Mucosa of stomach (tissue), 1 donor: ENCODE data around the gene ARL16.
A peak's percentile ranks its signal among the peaks of the same experiment; 100 is the strongest.

Experiments used
- H3K27me3 ChIP-seq: one replicate; pipeline ENCODE4 v1.7.0; 2013; ENCODE audit warnings: mild to moderate bottlenecking, low read length; ENCODE audit not compliant: control insufficient read depth, insufficient read depth
- H3K36me3 ChIP-seq: one replicate; pipeline ENCODE4 v1.7.0; 2013; ENCODE audit warnings: low read length; ENCODE audit not compliant: control insufficient read depth, insufficient read depth
- H3K4me1 ChIP-seq: one replicate; pipeline ENCODE4 v1.7.0; 2013; ENCODE audit warnings: mild to moderate bottlenecking, low read length; ENCODE audit not compliant: control insufficient read depth, insufficient read depth
- H3K4me3 ChIP-seq: one replicate; pipeline ENCODE4 v1.7.0; 2013; ENCODE audit warnings: low read length
- H3K9ac ChIP-seq: one replicate; pipeline ENCODE4 v1.7.0; 2013; ENCODE audit warnings: mild to moderate bottlenecking, low read length, moderate library complexity
- H3K9me3 ChIP-seq: one replicate; pipeline ENCODE4 v1.7.0; 2013; ENCODE audit warnings: mild to moderate bottlenecking, low read length, moderate library complexity; ENCODE audit not compliant: control insufficient read depth
- donor health status: Pancreatic carcinoma.

Gene ARL16

GRCh38 chr17:81716674-81716996 is 33.0 kb upstream of the ARL16 start:
- Histone ChIP-seq H3K36me3 (no peaks in the 10 kb centered on the region), H3K4me3 (no peak overlapping the region), H3K4me1 (peaks cover 22% of the 10 kb centered on the region), H3K9me3 (no peaks in the 10 kb centered on the region), H3K27me3 (no peaks in the 10 kb centered on the region), H3K9ac (no peak overlapping the region)

DNA sequence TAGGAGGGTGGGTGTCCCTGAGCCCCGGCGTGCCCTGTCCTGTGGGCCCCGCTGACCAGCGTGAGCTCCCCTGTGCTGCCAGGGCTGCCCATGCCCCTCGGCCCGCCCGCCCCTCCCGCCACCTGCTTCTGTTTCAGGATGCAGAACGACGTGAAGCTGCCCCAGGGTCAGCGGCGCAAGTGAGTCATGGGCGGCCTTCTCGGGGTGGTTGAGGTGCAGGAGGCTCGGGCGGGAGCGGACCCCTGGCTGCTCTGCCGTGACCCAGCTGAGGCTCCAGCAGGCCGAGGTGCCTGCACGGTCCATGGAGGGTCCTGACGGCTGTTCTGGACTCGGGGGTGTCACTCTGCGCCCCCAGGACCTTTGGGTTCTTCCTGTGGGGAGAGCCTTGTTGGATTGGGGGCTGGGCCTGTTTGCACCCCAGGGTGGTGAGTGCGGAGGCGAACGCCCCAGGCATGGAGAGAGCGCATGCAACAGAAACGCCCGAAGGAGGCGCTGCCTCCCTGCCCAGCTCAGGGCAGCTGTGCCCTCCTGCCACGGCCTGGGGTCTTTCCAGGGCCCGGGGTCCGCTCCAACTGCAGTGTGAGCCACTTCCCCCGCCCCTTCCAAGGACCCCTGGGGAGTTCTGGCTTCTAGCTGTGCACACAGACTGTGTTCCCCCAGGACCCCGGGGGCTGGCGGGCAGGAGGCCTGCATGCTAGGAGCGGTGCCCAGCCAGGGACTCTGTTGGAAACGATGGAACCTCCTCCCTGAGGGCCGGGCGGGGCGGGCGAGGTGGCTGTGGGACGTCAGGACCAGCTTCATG is 32.5 kb upstream of the ARL16 start:
- Histone ChIP-seq H3K4me1 (peaks cover 27% of the 10 kb centered on the region), H3K9ac (no peak overlapping the region), H3K36me3 (no peaks in the 10 kb centered on the region), H3K9me3 (no peaks in the 10 kb centered on the region), H3K27me3 (no peaks in the 10 kb centered on the region), H3K4me3 (no peak overlapping the region)

- H3K9me3 ChIP-seq, result no peaks in the 10 kb centered on the region
- no peaks in the 10 kb centered on the region for H3K27me3 ChIP-seq
- H3K9ac ChIP-seq, result no peak overlapping the region
- no peak overlapping the region for H3K4me3 ChIP-seq
- H3K36me3 ChIP-seq, result no peaks in the 10 kb centered on the region
- H3K4me1 ChIP-seq, result peaks cover 35% of the 10 kb centered on the region
These were observed 31.7 kb upstream of the ARL16 start for GRCh38 chr17:81715107-81715871.

- no peaks in the 10 kb centered on the region for H3K36me3 ChIP-seq
- H3K9ac ChIP-seq, result peak overlapping the region; percentile 72
- peaks cover 41% of the 10 kb centered on the region for H3K4me1 ChIP-seq
- no peaks in the 10 kb centered on the region for H3K9me3 ChIP-seq
- H3K4me3 ChIP-seq, result no peak overlapping the region
- no peaks in the 10 kb centered on the region for H3K27me3 ChIP-seq
These were observed 31.0 kb upstream of the ARL16 start for GRCh38 chr17:81714412-81715106.

DNA sequence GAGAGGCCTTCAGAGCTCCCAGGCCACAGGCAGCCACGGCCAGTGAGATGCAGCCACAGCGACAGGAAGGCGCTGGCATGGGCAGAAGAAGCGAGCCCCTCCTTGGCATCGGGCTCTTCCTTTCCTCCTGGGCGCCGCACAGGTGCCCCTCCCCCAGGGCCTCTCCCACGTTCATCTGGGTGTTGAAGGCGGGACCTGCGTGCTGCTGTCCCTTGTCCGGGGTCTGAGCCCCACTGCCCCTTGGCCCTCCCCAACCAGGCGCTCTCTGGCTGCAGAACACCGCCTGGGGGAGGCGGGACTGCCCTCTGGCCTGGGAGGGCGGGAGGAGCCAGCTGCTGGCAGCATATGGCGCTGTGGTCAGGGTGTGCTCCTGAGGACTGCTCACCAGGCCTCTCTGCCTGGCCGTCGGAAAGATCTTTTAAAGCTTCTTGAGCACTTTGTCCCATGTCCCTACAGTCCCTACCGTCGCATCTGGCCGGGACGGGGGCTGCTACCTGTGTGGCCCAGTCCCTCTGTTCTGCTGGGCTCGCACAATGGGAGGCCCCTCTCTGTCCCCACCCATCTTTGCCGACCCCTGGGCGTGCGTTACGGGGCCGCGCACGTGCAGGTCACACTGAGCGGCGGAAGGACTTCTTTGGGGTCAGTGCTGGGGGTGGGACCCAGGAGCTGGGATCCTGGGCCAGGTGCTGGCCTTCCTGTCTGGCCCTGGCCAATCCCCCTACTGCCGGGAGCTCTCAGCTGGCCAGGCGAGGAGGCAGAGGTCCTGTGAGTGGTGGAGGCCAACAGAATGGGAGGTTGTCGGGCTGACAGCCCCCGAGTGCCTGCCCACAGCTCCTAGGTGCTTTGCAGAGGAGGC is 30.2 kb upstream of the ARL16 start:
- Histone ChIP-seq H3K4me1 (peaks cover 41% of the 10 kb centered on the region), H3K27me3 (no peaks in the 10 kb centered on the region), H3K9ac (peak overlapping the region; percentile 72), H3K4me3 (peak overlapping the region; percentile 58), H3K9me3 (no peaks in the 10 kb centered on the region), H3K36me3 (no peaks in the 10 kb centered on the region)

GRCh38 chr17:81713004-81713555 is 29.5 kb upstream of the ARL16 start:
- peak overlapping the region; percentile 72 for H3K9ac ChIP-seq
- peaks cover 41% of the 10 kb centered on the region for H3K4me1 ChIP-seq
- no peaks in the 10 kb centered on the region for H3K36me3 ChIP-seq
- no peaks in the 10 kb centered on the region for H3K27me3 ChIP-seq
- H3K9me3 ChIP-seq, result no peaks in the 10 kb centered on the region
- H3K4me3 ChIP-seq, result peak overlapping the region; percentile 58

DNA sequence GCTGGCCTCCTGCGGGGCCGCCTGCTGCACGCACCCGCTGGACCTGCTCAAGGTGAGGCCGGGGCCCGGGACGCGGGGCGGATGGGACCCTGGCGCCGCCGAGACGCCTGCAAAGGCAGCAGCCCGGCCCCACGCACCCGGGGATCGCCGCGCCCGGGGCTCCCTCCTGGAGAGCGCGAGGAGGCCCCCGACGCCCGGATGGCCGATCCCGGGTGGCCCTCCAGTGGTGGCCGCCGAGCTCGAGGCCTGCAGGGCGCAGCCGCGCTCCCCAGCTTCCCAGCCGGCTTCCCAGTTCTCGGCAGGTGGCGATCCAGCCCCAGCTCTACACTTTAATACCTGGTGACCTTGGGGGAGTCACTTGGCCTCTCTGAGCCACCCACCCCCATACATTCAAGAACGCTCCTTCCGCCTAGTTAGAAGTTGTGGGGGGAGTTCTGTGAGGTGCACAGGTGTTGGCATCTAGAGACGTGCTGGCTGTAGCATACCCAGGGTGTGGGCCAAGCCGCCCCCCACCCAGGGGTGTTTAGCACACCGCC is 28.9 kb upstream of the ARL16 start:
- no peaks in the 10 kb centered on the region for H3K9me3 ChIP-seq
- H3K4me3 ChIP-seq, result peak overlapping the region; percentile 58
- peak overlapping the region; percentile 72 for H3K9ac ChIP-seq
- H3K4me1 ChIP-seq, result peaks cover 41% of the 10 kb centered on the region
- no peaks in the 10 kb centered on the region for H3K36me3 ChIP-seq
- no peaks in the 10 kb centered on the region for H3K27me3 ChIP-seq

GRCh38 chr17:81711814-81712467 is 28.3 kb upstream of the ARL16 start, which contains the start of gene SLC25A10:
SLC25A10 (plus strand) TSS chr17:81712284; CDS start chr17:81712427, 143 bp downstream.
- Histone ChIP-seq H3K27me3 (no peaks in the 10 kb centered on the region), H3K36me3 (no peaks in the 10 kb centered on the region), H3K9ac (peak within 1 kb of the TSS; percentile 72), H3K9me3 (no peaks in the 10 kb centered on the region), H3K4me1 (peaks cover 41% of the 10 kb centered on the region), H3K4me3 (peak within 1 kb of the TSS; percentile 58)

DNA sequence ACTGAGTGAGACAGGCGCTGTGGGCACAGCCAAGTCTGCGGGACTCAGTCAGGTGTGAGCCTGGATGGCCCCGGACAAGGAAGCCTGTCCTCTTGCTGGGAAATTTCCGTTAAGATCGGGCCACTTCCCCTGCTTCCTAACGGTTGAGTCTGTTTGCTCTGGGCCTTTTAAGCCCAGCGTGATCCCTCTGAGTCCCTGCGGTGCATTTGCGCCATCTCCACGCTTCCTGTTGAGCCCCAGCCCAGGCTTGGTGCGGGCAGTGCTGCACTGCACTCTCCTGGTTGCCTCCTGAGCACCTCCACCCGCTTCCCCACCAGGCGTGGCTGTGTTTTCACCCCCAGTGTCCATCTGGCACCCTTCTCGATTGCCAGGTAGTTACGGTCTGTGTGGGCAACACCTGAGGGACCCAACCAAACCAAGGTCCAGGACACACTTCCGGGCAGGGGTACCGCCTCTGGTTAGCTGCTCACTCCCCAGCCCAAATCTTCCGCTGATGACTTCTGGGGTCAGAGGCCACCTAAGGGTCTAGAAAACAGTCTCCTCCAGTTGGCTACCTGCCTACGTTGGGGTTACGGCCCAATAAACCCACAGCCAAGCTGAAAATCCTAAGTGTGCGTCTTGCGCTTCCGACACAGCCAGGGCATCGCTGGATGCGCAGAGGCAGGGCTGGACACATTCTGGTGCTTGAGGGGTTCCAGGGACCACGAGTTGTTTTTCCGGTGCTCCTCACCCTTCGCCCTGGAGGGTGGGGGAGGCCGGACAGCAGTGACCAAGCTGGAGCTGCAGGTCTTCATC is 27.1 kb upstream of the ARL16 start:
- Histone ChIP-seq H3K36me3 (peaks cover 3% of the 10 kb centered on the region), H3K4me1 (peaks cover 41% of the 10 kb centered on the region), H3K9ac (peak overlapping the region; percentile 53), H3K27me3 (no peaks in the 10 kb centered on the region), H3K4me3 (no peak overlapping the region), H3K9me3 (no peaks in the 10 kb centered on the region)

DNA sequence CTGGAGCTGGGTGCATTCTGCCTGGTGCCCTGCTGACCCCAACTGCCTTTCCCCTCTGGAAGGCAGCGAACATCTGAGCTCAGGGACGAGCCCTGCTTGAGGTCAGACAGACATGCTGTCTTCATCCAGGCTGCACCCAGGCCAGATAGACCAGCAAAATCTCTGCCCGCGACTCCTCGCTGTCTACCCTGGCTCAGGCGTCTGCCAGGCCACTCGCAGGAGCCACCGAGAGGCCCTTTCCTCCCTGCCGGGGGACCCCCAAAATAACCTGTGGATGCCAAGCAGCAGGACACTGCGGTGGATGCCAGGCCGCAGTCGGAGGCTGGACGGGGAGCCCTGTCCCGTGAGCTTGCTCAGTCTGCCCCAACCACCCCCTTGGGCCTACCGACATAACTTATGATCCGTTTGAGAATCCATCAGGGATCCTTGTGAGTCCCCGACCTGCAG is 25.2 kb upstream of the ARL16 start:
- no peak overlapping the region for H3K9ac ChIP-seq
- H3K36me3 ChIP-seq, result peaks cover 5% of the 10 kb centered on the region
- H3K27me3 ChIP-seq, result no peaks in the 10 kb centered on the region
- peaks cover 41% of the 10 kb centered on the region for H3K4me1 ChIP-seq
- H3K4me3 ChIP-seq, result no peak overlapping the region
- no peaks in the 10 kb centered on the region for H3K9me3 ChIP-seq
